IMR-90 (cell line): ENCODE measurements around the gene DCANP1. TPM values are rescaled to one million over a fixed set of nuclear protein-coding genes. Genes with fewer than 3 reads are reported as not detected.

ENCODE experiments used
- ATAC-seq: fragments of 200-7000 bp; cut with Tn5 transposase; 2 replicates; pipeline ENCODE4 v1.9.1; 2020; ENCODE audit warnings: low read depth, mild to moderate bottlenecking, moderate library complexity
- BruUV-seq: library from RNA; stranded (reverse); fragments of 400-500 nt; replicated peaks from 2 replicates; lab custom pipeline; 2021; lab: Mats Ljungman, UMichigan
- CTCF ChIA-PET: fragments of 300-600 bp; formaldehyde crosslinking; extraction: SDS; loops from one replicate; lab custom pipeline; 2021; ENCODE audit warnings: antibody characterized with exemption; lab: Yijun Ruan, JAX
- POLR2A ChIA-PET: fragments of 300-600 bp; sonication (Branson Sonifier 250); formaldehyde crosslinking; loops from one replicate; lab custom pipeline; 2022; ENCODE audit warnings: antibody characterized with exemption; ENCODE audit not compliant: unreplicated experiment; lab: Charles Lee
- DNase-seq: peaks from one replicate; pipeline ENCODE4 v3.0.0; 2013
- H2AFZ ChIP-seq: replicated peaks from 2 replicates; pipeline ENCODE3; 2013; ENCODE audit warnings: low read length, mild to moderate bottlenecking; ENCODE audit not compliant: poor library complexity
- H2AK5ac ChIP-seq: 2 replicates; pipeline ENCODE4 v1.6.1; 2013; ENCODE audit warnings: low read depth, low read length, inconsistent platforms
- H2AK9ac ChIP-seq: replicated peaks from 2 replicates; pipeline ENCODE3; 2013; ENCODE audit warnings: mild to moderate bottlenecking, low read depth, low read length, moderate library complexity; ENCODE audit not compliant: poor library complexity
- H2BK120ac ChIP-seq: 2 replicates; pipeline ENCODE4 v1.6.1; 2013; ENCODE audit warnings: low read depth, low read length, inconsistent platforms
- H2BK15ac ChIP-seq: 3 replicates; pipeline ENCODE4 v1.6.1; 2013; ENCODE audit warnings: low read depth, low read length, inconsistent platforms
- H2BK20ac ChIP-seq: 2 replicates; pipeline ENCODE4 v1.6.1; 2013; ENCODE audit warnings: low read depth, mild to moderate bottlenecking, inconsistent platforms, low read length, moderate library complexity
- H2BK5ac ChIP-seq: 2 replicates; pipeline ENCODE4 v1.6.1; 2013; ENCODE audit warnings: mild to moderate bottlenecking, low read depth, low read length, inconsistent platforms; ENCODE audit not compliant: poor library complexity, severe bottlenecking
- H3K14ac ChIP-seq: replicated peaks from 2 replicates; pipeline ENCODE4 v1.6.1; 2013; ENCODE audit warnings: low read depth, low read length, inconsistent platforms
- H3K18ac ChIP-seq: 2 replicates; pipeline ENCODE4 v1.6.1; 2013; ENCODE audit warnings: low read depth, low read length, control low read depth
- H3K23ac ChIP-seq: 2 replicates; pipeline ENCODE4 v1.6.1; 2013; ENCODE audit warnings: low read depth, low read length, inconsistent platforms
- H3K27ac ChIP-seq: 2 replicates; pipeline ENCODE4 v1.5.1; 2013; ENCODE audit warnings: mild to moderate bottlenecking, control low read depth, low read length; ENCODE audit not compliant: insufficient read depth
- H3K27me3 ChIP-seq: 2 replicates; pipeline ENCODE4 v1.6.1; 2013; ENCODE audit warnings: low read length; ENCODE audit not compliant: control insufficient read depth, insufficient read depth
- H3K36me3 ChIP-seq: 2 replicates; pipeline ENCODE4 v1.6.1; 2013; ENCODE audit warnings: low read length, mixed read lengths; ENCODE audit not compliant: control insufficient read depth, insufficient read depth
- H3K4ac ChIP-seq: 2 replicates; pipeline ENCODE4 v1.6.1; 2013; ENCODE audit warnings: low read depth, low read length, inconsistent platforms
- H3K4me1 ChIP-seq: 2 replicates; pipeline ENCODE4 v1.6.1; 2013; ENCODE audit warnings: low read length, mixed read lengths; ENCODE audit not compliant: control insufficient read depth, insufficient read depth
- H3K4me2 ChIP-seq: 2 replicates; pipeline ENCODE4 v1.6.1; 2013; ENCODE audit warnings: low read depth, mild to moderate bottlenecking, control low read depth, low read length, moderate library complexity
- H3K4me3 ChIP-seq: 2 replicates; pipeline ENCODE4 v1.5.1; 2013; ENCODE audit warnings: low read depth, mild to moderate bottlenecking, control low read depth, low read length, moderate library complexity; ENCODE audit not compliant: insufficient read depth
- H3K56ac ChIP-seq: 2 replicates; pipeline ENCODE4 v1.6.1; 2013; ENCODE audit warnings: low read length, inconsistent platforms; ENCODE audit not compliant: insufficient read depth; ENCODE audit errors: extremely low read depth
- H3K79me1 ChIP-seq, 2 experiments: 2 replicates each; pipeline ENCODE4 v1.6.1; 2013; ENCODE audit warnings: low read length in 2 of 2, inconsistent platforms in 1 of 2, low read depth in 1 of 2
- H3K9ac ChIP-seq: 2 replicates; pipeline ENCODE4 v1.6.1; 2013; ENCODE audit warnings: low read depth, low read length, control low read depth
- H3K9me1 ChIP-seq: 2 replicates; pipeline ENCODE4 v1.6.1; 2013; ENCODE audit warnings: low read length, inconsistent platforms; ENCODE audit not compliant: insufficient read depth
- H3K9me3 ChIP-seq: 2 replicates; pipeline ENCODE4 v1.6.1; 2013; ENCODE audit warnings: low read length; ENCODE audit not compliant: control insufficient read depth, insufficient read depth
- H4K20me1 ChIP-seq: 2 replicates; pipeline ENCODE4 v1.6.1; 2013; ENCODE audit warnings: low read length, inconsistent platforms; ENCODE audit not compliant: insufficient read depth
- H4K5ac ChIP-seq: 2 replicates; pipeline ENCODE4 v1.6.1; 2013; ENCODE audit warnings: mild to moderate bottlenecking, low read depth, low read length, control low read depth
- H4K8ac ChIP-seq, 2 experiments: 2 replicates each; pipeline ENCODE4 v1.6.1; 2013; ENCODE audit warnings: low read depth in 2 of 2, low read length in 2 of 2, control low read depth in 1 of 2, inconsistent platforms in 1 of 2
- H4K91ac ChIP-seq: 2 replicates; pipeline ENCODE4 v1.6.1; 2013; ENCODE audit warnings: low read depth, low read length, inconsistent platforms; ENCODE audit not compliant: insufficient read depth
- CEBPB ChIP-seq: IDR thresholded peaks from 2 replicates; pipeline ENCODE4 v1.6.1; 2012; ENCODE audit warnings: low read depth, low read length, improper control_type of control experiment
- CHD1 ChIP-seq: IDR thresholded peaks from 2 replicates; pipeline ENCODE4 v1.6.1; 2012; ENCODE audit warnings: low read depth, low read length, improper control_type of control experiment
- ELK1 ChIP-seq: fragments of 150-350 bp; IDR thresholded peaks from 2 replicates; pipeline ENCODE4 v1.6.1; 2016; ENCODE audit warnings: low read depth, mild to moderate bottlenecking, low read length, moderate library complexity, borderline replicate concordance
- FOS ChIP-seq: fragments of 150-350 bp; IDR thresholded peaks from 2 replicates; pipeline ENCODE4 v1.6.1; 2016; ENCODE audit warnings: low read depth, low read length
- MAFK ChIP-seq: IDR thresholded peaks from 2 replicates; pipeline ENCODE4 v1.6.1; 2012; ENCODE audit warnings: low read depth, low read length, improper control_type of control experiment
- MAZ ChIP-seq: IDR thresholded peaks from 2 replicates; pipeline ENCODE4 v1.6.1; 2012; ENCODE audit warnings: low read depth, mild to moderate bottlenecking, low read length, improper control_type of control experiment, moderate library complexity, borderline replicate concordance
- MXI1 ChIP-seq: IDR thresholded peaks from 2 replicates; pipeline ENCODE4 v1.6.1; 2012; ENCODE audit warnings: low read depth, mild to moderate bottlenecking, low read length, moderate library complexity, borderline replicate concordance
- NFE2L2 ChIP-seq: fragments of 150-350 bp; IDR thresholded peaks from 2 replicates; pipeline ENCODE4 v1.6.1; 2016; ENCODE audit warnings: low read depth, mild to moderate bottlenecking, low read length
- POLR2A ChIP-seq: IDR thresholded peaks from 2 replicates; pipeline ENCODE4 v1.6.1; 2012; ENCODE audit warnings: mild to moderate bottlenecking, low read depth, low read length
- RAD21 ChIP-seq: IDR thresholded peaks from 2 replicates; pipeline ENCODE4 v1.6.1; 2012; ENCODE audit warnings: low read length, improper control_type of control experiment
- RCOR1 ChIP-seq: IDR thresholded peaks from 2 replicates; pipeline ENCODE4 v1.6.1; 2012; ENCODE audit warnings: mild to moderate bottlenecking, low read length, improper control_type of control experiment; ENCODE audit not compliant: insufficient replicate concordance
- RFX5 ChIP-seq: IDR thresholded peaks from 2 replicates; pipeline ENCODE4 v1.8.0; 2012; ENCODE audit warnings: low read depth, mild to moderate bottlenecking, low read length, moderate library complexity
- SMC3 ChIP-seq: fragments of 150-350 bp; IDR thresholded peaks from 2 replicates; pipeline ENCODE4 v1.6.1; 2016; ENCODE audit warnings: low read depth, mild to moderate bottlenecking, antibody characterized with exemption, low read length, moderate library complexity
- WGBS, 2 experiments: methylation state at CpG; one replicate each; pipeline versions ENCODE4 v1.1.5 to v1.1.7; 2013; ENCODE audit warnings: missing lambda C conversion rate in 2 of 2; ENCODE audit not compliant: insufficient read length in 1 of 2; ENCODE audit errors: extremely low coverage in 2 of 2; 5-methylcytosine and 5-hydroxymethylcytosine counted together
- dilution Hi-C: fragments of 300-500 bp; cut with HindIII; formaldehyde crosslinking; loops from one replicate; pipeline ENCODE4 v1.14.3; 2018; ENCODE audit warnings: low sequenced_read_pairs; ENCODE audit not compliant: unreplicated experiment
- in situ Hi-C: fragments of 300-500 bp; cut with MboI; formaldehyde crosslinking; loops from 3 replicates; pipeline ENCODE4 v1.14.3; 2019; ENCODE audit warnings: low sequenced_read_pairs, inconsistent platforms, mixed read lengths
- intact Hi-C: fragments of 100-400 bp; cut with micrococcal nuclease; formaldehyde crosslinking; loops from 2 replicates; pipeline ENCODE4 v1.10.0; 2022
- polyA plus RNA-seq, 3 experiments: library from polyadenylated mRNA; depleted of rRNA; stranded (reverse); fragments of >200 nt; gene quantifications; 2 replicates each; pipeline ENCODE4 v1.2.3, GENCODE V29; 2012; ENCODE audit warnings: low replicate concordance in 1 of 3
- total RNA-seq: library from RNA; depleted of rRNA; stranded (reverse); fragments of >200 nt; gene quantifications from 2 replicates; pipeline ENCODE4 v1.2.3, GENCODE V29; 2012
- TF ChIP-seq, protein P1 (sequence below): fragments of 150-350 bp; IDR thresholded peaks from 2 replicates; pipeline ENCODE4 v1.6.1; 2017; ENCODE audit warnings: mild to moderate bottlenecking, antibody characterized with exemption, low read length, low read depth
- TF ChIP-seq, protein P2 (sequence below): conservative IDR thresholded peaks from 2 replicates; pipeline ENCODE4 v1.5.1; 2012; ENCODE audit warnings: mild to moderate bottlenecking, low read depth, low read length, improper control_type of control experiment

DCANP1 gene
- total and polyA plus RNA-seq, 2 of the 4 experiments (the other 2 are of a cell fraction) = not detected

- Histone ChIP-seq H3K56ac (no peak overlapping the region), H3K79me1 (no peaks in the 10 kb centered on the region), H3K4me2 (no peak overlapping the region), H3K9ac (no peak overlapping the region), H3K36me3 (no peaks in the 10 kb centered on the region), H2AFZ (peak overlapping the region; percentile 24), H2AK5ac (no peak overlapping the region), H4K20me1 (no peaks in the 10 kb centered on the region), H3K18ac (peak overlapping the region; percentile 7; the same call in 1 of the 2 replicates), H2BK20ac (no peak overlapping the region), H3K27me3 (peaks cover 40% of the 10 kb centered on the region), H3K14ac (no peak overlapping the region), H3K4me3 (no peak overlapping the region), H4K5ac (peak overlapping the region; percentile 17; the same call in 1 of the 2 replicates), H4K8ac (no peak overlapping the region), H3K9me3 (no peaks in the 10 kb centered on the region), H2BK15ac (no peak overlapping the region), H2BK5ac (no peak overlapping the region), H3K9me1 (no peaks in the 10 kb centered on the region), H3K4me1 (peaks cover 12% of the 10 kb centered on the region), H3K23ac (no peak overlapping the region), H3K4ac (no peak overlapping the region), H2BK120ac (no peak overlapping the region), H4K91ac (no peak overlapping the region), H3K27ac (peak overlapping the region; percentile 47; the same call in 1 of the 2 replicates), H2AK9ac (peak overlapping the region; percentile 30)
- peak; percentile 52 for ATAC-seq
- ChIA-PET CTCF (interaction anchor here (0.6 kb wide), 1 partner anchor 77 kb away, joined by 3 read pairs; no protein-coding TSS in a partner anchor), POLR2A (no interaction called here)
- no TSS peak for BruUV-seq
- WGBS, 2 experiments = 50% methylated on average over 2 of the region's 8 CpGs; no CpG with 5 or more reads in 1 of the 2 experiments
- intact Hi-C loops = no loop called here
- in situ Hi-C loops = no loop called here
- DNase-seq = peak; percentile 92
- dilution Hi-C loops = no loop called here
- TF ChIP-seq, protein P1, sequence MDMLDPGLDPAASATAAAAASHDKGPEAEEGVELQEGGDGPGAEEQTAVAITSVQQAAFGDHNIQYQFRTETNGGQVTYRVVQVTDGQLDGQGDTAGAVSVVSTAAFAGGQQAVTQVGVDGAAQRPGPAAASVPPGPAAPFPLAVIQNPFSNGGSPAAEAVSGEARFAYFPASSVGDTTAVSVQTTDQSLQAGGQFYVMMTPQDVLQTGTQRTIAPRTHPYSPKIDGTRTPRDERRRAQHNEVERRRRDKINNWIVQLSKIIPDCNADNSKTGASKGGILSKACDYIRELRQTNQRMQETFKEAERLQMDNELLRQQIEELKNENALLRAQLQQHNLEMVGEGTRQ = no peak
- TF ChIP-seq MXI1 (no peak), POLR2A (no peak), CEBPB (peak; percentile 85), SMC3 (no peak), RCOR1 (no peak), NFE2L2 (peak; percentile 62), RFX5 (no peak), CHD1 (no peak), MAZ (no peak), MAFK (peak; percentile 55; the same call in 1 of the 2 replicates), ELK1 (no peak), FOS (peak; percentile 81), RAD21 (no peak)
- TF ChIP-seq, protein P2, sequence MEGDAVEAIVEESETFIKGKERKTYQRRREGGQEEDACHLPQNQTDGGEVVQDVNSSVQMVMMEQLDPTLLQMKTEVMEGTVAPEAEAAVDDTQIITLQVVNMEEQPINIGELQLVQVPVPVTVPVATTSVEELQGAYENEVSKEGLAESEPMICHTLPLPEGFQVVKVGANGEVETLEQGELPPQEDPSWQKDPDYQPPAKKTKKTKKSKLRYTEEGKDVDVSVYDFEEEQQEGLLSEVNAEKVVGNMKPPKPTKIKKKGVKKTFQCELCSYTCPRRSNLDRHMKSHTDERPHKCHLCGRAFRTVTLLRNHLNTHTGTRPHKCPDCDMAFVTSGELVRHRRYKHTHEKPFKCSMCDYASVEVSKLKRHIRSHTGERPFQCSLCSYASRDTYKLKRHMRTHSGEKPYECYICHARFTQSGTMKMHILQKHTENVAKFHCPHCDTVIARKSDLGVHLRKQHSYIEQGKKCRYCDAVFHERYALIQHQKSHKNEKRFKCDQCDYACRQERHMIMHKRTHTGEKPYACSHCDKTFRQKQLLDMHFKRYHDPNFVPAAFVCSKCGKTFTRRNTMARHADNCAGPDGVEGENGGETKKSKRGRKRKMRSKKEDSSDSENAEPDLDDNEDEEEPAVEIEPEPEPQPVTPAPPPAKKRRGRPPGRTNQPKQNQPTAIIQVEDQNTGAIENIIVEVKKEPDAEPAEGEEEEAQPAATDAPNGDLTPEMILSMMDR = no peak
Observed at GRCh38 chr5:135493406-135494180, 46.4 kb upstream of the DCANP1 start.
